ENCODE results near the gene GSAP.

DNA sequence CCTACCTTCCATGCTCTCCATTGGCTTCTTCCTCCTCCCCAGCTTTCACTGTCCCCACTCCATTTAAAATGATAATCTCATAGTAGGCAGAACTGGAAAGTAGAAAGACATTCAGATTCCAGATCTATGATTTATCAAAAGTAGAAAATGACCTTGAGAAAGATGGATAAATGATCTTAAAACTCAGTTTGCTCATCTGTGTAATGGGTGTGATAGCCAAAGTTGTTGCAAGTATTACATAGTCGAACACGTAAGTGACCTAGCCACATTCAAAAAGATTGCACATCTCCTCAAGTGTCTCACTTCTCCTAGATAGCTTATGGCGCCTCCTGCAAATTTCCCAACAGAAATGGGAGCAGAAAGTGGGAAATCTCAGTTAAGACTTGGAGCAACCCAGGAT, 126.8 kb downstream of the GSAP start:
- TF ChIP-seq, protein P1, sequence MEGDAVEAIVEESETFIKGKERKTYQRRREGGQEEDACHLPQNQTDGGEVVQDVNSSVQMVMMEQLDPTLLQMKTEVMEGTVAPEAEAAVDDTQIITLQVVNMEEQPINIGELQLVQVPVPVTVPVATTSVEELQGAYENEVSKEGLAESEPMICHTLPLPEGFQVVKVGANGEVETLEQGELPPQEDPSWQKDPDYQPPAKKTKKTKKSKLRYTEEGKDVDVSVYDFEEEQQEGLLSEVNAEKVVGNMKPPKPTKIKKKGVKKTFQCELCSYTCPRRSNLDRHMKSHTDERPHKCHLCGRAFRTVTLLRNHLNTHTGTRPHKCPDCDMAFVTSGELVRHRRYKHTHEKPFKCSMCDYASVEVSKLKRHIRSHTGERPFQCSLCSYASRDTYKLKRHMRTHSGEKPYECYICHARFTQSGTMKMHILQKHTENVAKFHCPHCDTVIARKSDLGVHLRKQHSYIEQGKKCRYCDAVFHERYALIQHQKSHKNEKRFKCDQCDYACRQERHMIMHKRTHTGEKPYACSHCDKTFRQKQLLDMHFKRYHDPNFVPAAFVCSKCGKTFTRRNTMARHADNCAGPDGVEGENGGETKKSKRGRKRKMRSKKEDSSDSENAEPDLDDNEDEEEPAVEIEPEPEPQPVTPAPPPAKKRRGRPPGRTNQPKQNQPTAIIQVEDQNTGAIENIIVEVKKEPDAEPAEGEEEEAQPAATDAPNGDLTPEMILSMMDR (conservative IDR thresholded peaks at IDR 0.05; ENCODE audit: low read length) = no peak
- no peak for TF ChIP-seq EZH2phosphoT487 (IDR thresholded peaks at IDR 0.05; ENCODE audit: borderline replicate concordance, low read depth, low read length)

All from OCI-LY7 (cell line).